ENCODE data around the gene SCAANT1.

SCAANT1 gene

GRCh38 chr3:63895422-63896189 is 16.6 kb downstream of the SCAANT1 start:
- no peak overlapping the region for H3K4me3 ChIP-seq (ENCODE audit: low read depth, low read length, poor library complexity, severe bottlenecking)
- no peak overlapping the region for H3K27ac ChIP-seq (ENCODE audit: low read depth, low read length, poor library complexity, severe bottlenecking)
- no peaks in the 10 kb centered on the region for H3K9me3 ChIP-seq (ENCODE audit: low read length)
- peaks cover 4% of the 10 kb centered on the region; the same call in 1 of the 2 replicates for H4K20me1 ChIP-seq (ENCODE audit: insufficient read depth, low read length)
- no peak overlapping the region for H2AFZ ChIP-seq (ENCODE audit: low read length)
- H3K9me2 ChIP-seq (ENCODE audit: low read depth, low read length) = no peaks in the 10 kb centered on the region
- no peak overlapping the region for H3K9ac ChIP-seq (ENCODE audit: low read length)
- TF ChIP-seq EZH2 (IDR thresholded peaks at IDR 0.05; ENCODE audit: borderline replicate concordance, low read length) = no peak
- TF ChIP-seq, protein P1, sequence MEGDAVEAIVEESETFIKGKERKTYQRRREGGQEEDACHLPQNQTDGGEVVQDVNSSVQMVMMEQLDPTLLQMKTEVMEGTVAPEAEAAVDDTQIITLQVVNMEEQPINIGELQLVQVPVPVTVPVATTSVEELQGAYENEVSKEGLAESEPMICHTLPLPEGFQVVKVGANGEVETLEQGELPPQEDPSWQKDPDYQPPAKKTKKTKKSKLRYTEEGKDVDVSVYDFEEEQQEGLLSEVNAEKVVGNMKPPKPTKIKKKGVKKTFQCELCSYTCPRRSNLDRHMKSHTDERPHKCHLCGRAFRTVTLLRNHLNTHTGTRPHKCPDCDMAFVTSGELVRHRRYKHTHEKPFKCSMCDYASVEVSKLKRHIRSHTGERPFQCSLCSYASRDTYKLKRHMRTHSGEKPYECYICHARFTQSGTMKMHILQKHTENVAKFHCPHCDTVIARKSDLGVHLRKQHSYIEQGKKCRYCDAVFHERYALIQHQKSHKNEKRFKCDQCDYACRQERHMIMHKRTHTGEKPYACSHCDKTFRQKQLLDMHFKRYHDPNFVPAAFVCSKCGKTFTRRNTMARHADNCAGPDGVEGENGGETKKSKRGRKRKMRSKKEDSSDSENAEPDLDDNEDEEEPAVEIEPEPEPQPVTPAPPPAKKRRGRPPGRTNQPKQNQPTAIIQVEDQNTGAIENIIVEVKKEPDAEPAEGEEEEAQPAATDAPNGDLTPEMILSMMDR (IDR thresholded peaks at IDR 0.05; ENCODE audit: low read length) = no peak
- H3K4me1 ChIP-seq (ENCODE audit: insufficient read depth, low read length, severe bottlenecking) = peaks cover 5% of the 10 kb centered on the region
- H3K27me3 ChIP-seq (ENCODE audit: insufficient read depth, low read length) = no peaks in the 10 kb centered on the region
- H3K4me2 ChIP-seq (ENCODE audit: low read length) = no peak overlapping the region
- H3F3A ChIP-seq (ENCODE audit: insufficient read depth, low read length) = no peaks in the 10 kb centered on the region
- peaks cover 38% of the 10 kb centered on the region for H3K36me3 ChIP-seq (ENCODE audit: insufficient read depth, low read length)
- peaks cover 35% of the 10 kb centered on the region for H3K79me2 ChIP-seq (ENCODE audit: insufficient read depth, low read length)

- Histone ChIP-seq H3K9me2 (ENCODE audit: low read depth, low read length) (no peaks in the 10 kb centered on the region), H3K79me2 (ENCODE audit: insufficient read depth, low read length) (peaks cover 58% of the 10 kb centered on the region), H3K4me3 (ENCODE audit: low read depth, low read length, poor library complexity, severe bottlenecking) (no peak overlapping the region), H3K27me3 (ENCODE audit: insufficient read depth, low read length) (no peaks in the 10 kb centered on the region), H3K36me3 (ENCODE audit: insufficient read depth, low read length) (peaks cover 12% of the 10 kb centered on the region; the same call in 1 of the 2 replicates), H4K20me1 (ENCODE audit: insufficient read depth, low read length) (peaks cover 4% of the 10 kb centered on the region; the same call in 1 of the 2 replicates), H3K4me2 (ENCODE audit: low read length) (no peak overlapping the region), H3K9ac (ENCODE audit: low read length) (no peak overlapping the region), H3K27ac (ENCODE audit: low read depth, low read length, poor library complexity, severe bottlenecking) (no peak overlapping the region), H3K9me3 (ENCODE audit: low read length) (no peaks in the 10 kb centered on the region), H2AFZ (ENCODE audit: low read length) (no peak overlapping the region), H3F3A (ENCODE audit: insufficient read depth, low read length) (no peaks in the 10 kb centered on the region), H3K4me1 (ENCODE audit: insufficient read depth, low read length, severe bottlenecking) (peaks cover 5% of the 10 kb centered on the region)
- TF ChIP-seq, protein P1 (IDR thresholded peaks at IDR 0.05; ENCODE audit: low read length) = no peak
Measured at GRCh38 chr3:63892773-63893352, 19.3 kb downstream of the SCAANT1 start.

DNA sequence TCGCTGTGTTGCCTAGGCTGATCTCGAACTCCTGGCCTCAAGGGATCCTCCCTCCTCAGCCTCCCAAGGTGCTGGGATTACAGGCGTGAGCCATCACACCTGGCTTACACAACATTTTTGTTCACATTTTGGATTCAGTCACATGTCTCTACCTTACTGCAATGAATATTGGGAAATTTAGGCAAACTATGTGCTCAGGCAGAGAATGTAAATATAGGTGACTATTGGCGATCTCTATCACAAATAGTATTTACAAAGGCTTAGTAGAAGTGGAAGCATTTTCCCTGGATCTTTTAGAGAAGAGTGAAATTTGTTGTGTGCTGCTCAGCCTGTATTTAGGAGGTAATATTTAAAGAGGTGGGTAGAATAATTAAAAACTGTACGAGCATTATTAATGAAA is 20.7 kb downstream of the SCAANT1 start:
- no peaks in the 10 kb centered on the region for H3F3A ChIP-seq (ENCODE audit: insufficient read depth, low read length)
- no peaks in the 10 kb centered on the region for H3K9me3 ChIP-seq (ENCODE audit: low read length)
- no peaks in the 10 kb centered on the region for H4K20me1 ChIP-seq (ENCODE audit: insufficient read depth, low read length)
- H3K27ac ChIP-seq (ENCODE audit: low read depth, low read length, poor library complexity, severe bottlenecking) = no peak overlapping the region
- H3K4me2 ChIP-seq (ENCODE audit: low read length) = no peak overlapping the region
- no peak overlapping the region for H3K4me3 ChIP-seq (ENCODE audit: low read depth, low read length, poor library complexity, severe bottlenecking)
- no peaks in the 10 kb centered on the region for H3K9me2 ChIP-seq (ENCODE audit: low read depth, low read length)
- peaks cover 61% of the 10 kb centered on the region for H3K79me2 ChIP-seq (ENCODE audit: insufficient read depth, low read length)
- no peak overlapping the region for H3K9ac ChIP-seq (ENCODE audit: low read length)
- TF ChIP-seq, protein P1 (IDR thresholded peaks at IDR 0.05; ENCODE audit: low read length) = no peak
- no peak for TF ChIP-seq EZH2 (IDR thresholded peaks at IDR 0.05; ENCODE audit: borderline replicate concordance, low read length)
- no peak overlapping the region for H2AFZ ChIP-seq (ENCODE audit: low read length)
- H3K4me1 ChIP-seq (ENCODE audit: insufficient read depth, low read length, severe bottlenecking) = peaks cover 5% of the 10 kb centered on the region
- peaks cover 8% of the 10 kb centered on the region; the same call in 1 of the 2 replicates for H3K36me3 ChIP-seq (ENCODE audit: insufficient read depth, low read length)
- H3K27me3 ChIP-seq (ENCODE audit: insufficient read depth, low read length) = no peaks in the 10 kb centered on the region
